ENCODE data around the gene CTSZ. TPM values are rescaled to one million over a fixed set of nuclear protein-coding genes. Genes with fewer than 3 reads are reported as not detected.
"Not testable (repeated sequence)": the region's sequence is repeated elsewhere in the genome, so short reads cannot be mapped to it uniquely, and the experiment has no call there.

The CTSZ gene
- total RNA-seq, 2 donors from 2014 or later, result 93.6 to 130 TPM

- intact Hi-C loops (cut with DNase I), result no loop called here
- H3K9me3 ChIP-seq, result no peaks in the 10 kb centered on the region
- H3K4me3 ChIP-seq, result no peak overlapping the region
- no peak for TF ChIP-seq POLR2A (IDR thresholded peaks at IDR 0.05)
- no peak for TF ChIP-seq POLR2AphosphoS5 (IDR thresholded peaks at IDR 0.05)
- TF ChIP-seq CTCF (IDR thresholded peaks at IDR 0.05), result no peak
- H3K4me1 ChIP-seq (replicated peaks), result no peaks in the 10 kb centered on the region
- no peak for DNase-seq (ENCODE audit: low spot score)
- 73% methylated on average over 5 of the region's 5 CpGs for WGBS
- no peaks in the 10 kb centered on the region for H3K36me3 ChIP-seq
- H3K27ac ChIP-seq, result no peak overlapping the region
- H3K27me3 ChIP-seq (replicated peaks; ENCODE audit: insufficient read depth), result no peaks in the 10 kb centered on the region
Observed at GRCh38 chr20:58950603-58951002, 56.5 kb downstream of the CTSZ start.

GRCh38 chr20:58947797-58948388 lies 59.2 kb downstream of the CTSZ start:
- H3K4me3 ChIP-seq; H3K27me3 ChIP-seq (replicated peaks; ENCODE audit: insufficient read depth); H3K27ac ChIP-seq; H3K9me3 ChIP-seq; H3K36me3 ChIP-seq; H3K4me1 ChIP-seq (replicated peaks); DNase-seq (ENCODE audit: low spot score); intact Hi-C loops (cut with DNase I): not testable (repeated sequence)
- WGBS, result 86% methylated on average over 7 of the region's 7 CpGs

GRCh38 chr20:58945965-58946631 lies 61.0 kb downstream of the CTSZ start:
- Histone ChIP-seq H3K36me3 (no peaks in the 10 kb centered on the region), H3K27ac (no peak overlapping the region), H3K27me3 (replicated peaks; ENCODE audit: insufficient read depth) (no peaks in the 10 kb centered on the region), H3K4me3 (no peak overlapping the region), H3K4me1 (replicated peaks) (no peaks in the 10 kb centered on the region), H3K9me3 (no peaks in the 10 kb centered on the region)
- no peak for TF ChIP-seq CTCF (IDR thresholded peaks at IDR 0.05)
- no peak for TF ChIP-seq POLR2A (IDR thresholded peaks at IDR 0.05)
- no peak for DNase-seq (ENCODE audit: low spot score)
- intact Hi-C loops (cut with DNase I), result no loop called here
- WGBS, result 90% methylated on average over 10 of the region's 10 CpGs

Other genes with a start within 250 kb of the CTSZ start
- gene GNAS-AS1, start 156.4 kb downstream of the CTSZ start, total RNA-seq, result 1 to 10 TPM in 1 of 2 donors, under 1 TPM in 1; 0.50 to 1.8 TPM
- gene GNAS, start 154.5 kb downstream of the CTSZ start, total RNA-seq, result 100 to 1,000 TPM; 644 to 900 TPM
- 10 to 100 TPM; 55.0 to 85.2 TPM for gene NELFCD, start 26.0 kb downstream of the CTSZ start, total RNA-seq
- gene TUBB1, start 12.2 kb upstream of the CTSZ start, total RNA-seq, result not detected
- 10 to 100 TPM; 23.5 to 24.4 TPM for gene ATP5F1E, start 25.1 kb upstream of the CTSZ start, total RNA-seq
- 10 to 100 TPM; 28.9 to 35.6 TPM for gene PRELID3B, start 35.5 kb upstream of the CTSZ start, total RNA-seq
- gene ZNF831, start 156.6 kb upstream of the CTSZ start, total RNA-seq, result 1 to 10 TPM in 1 of 2 donors, under 1 TPM in 1; 0.46 to 1.1 TPM